Adrenal gland (tissue), 12 donors: ENCODE data around the gene ZNF500. TPM values are rescaled to one million over a fixed set of nuclear protein-coding genes. Genes with fewer than 3 reads are reported as not detected.

Experiments
- DNase-seq, 7 donors: peaks; one replicate each; pipeline ENCODE4 v3.0.0-alpha.2; 2019 to 2020
- H3K27ac ChIP-seq, 5 donors: fragments of 200-600 bp; sonication (generic) in 4 of 5; 1 replicate in 3 of 5; 2 replicates in 2 of 5; pipeline versions ENCODE4 v1.5.1 to v1.8.0; 2016 to 2020; ENCODE audit warnings: mild to moderate bottlenecking in 1 of 5
- H3K27me3 ChIP-seq: fragments of 200-600 bp; 2 replicates; pipeline ENCODE4 v1.8.0; 2021
- H3K36me3 ChIP-seq, 2 donors: fragments of 200-600 bp; replicated peaks in 1 of 2; 1 replicate in 1 of 2; 2 replicates in 1 of 2; pipeline versions ENCODE4 v1.5.1 to v1.8.0; 2018 to 2022
- H3K4me1 ChIP-seq, 2 donors: fragments of 200-600 bp; replicated peaks in 1 of 2; 1 replicate in 1 of 2; 2 replicates in 1 of 2; pipeline versions ENCODE4 v1.5.1 to v1.8.0; 2018 to 2021
- H3K4me3 ChIP-seq, 4 donors: fragments of 200-600 bp; sonication (generic) in 3 of 4; one replicate each; pipeline ENCODE4 v1.5.1; 2016 to 2018
- H3K9me3 ChIP-seq, 3 donors: fragments of 200-600 bp; sonication (generic) in 1 of 3; replicated peaks in 1 of 3; 1 replicate in 2 of 3; 2 replicates in 1 of 3; pipeline versions ENCODE4 v1.5.1 to v1.8.0; 2016 to 2021
- CTCF ChIP-seq, 6 experiments: fragments of 450-650 bp in 4 of 6; fragments of 200-600 bp in 2 of 6; sonication (generic) in 1 of 6; IDR thresholded peaks; 1 replicate in 5 of 6; 2 replicates in 1 of 6; pipeline versions ENCODE4 v1.5.1 to v1.8.0; 2016 to 2021; ENCODE audit warnings: antibody characterized with exemption in 6 of 6, mild to moderate bottlenecking in 2 of 6, moderate library complexity in 1 of 6
- POLR2A ChIP-seq, 2 donors: fragments of 450-650 bp; IDR thresholded peaks; one replicate each; pipeline ENCODE4 v1.6.1; 2017; ENCODE audit warnings: antibody characterized with exemption in 2 of 2, mild to moderate bottlenecking in 2 of 2, moderate library complexity in 1 of 2
- WGBS, 4 donors: extraction: QIAGEN DNeasy Blood & Tissue Kit in 2 of 4; methylation state at CpG; one replicate each; pipeline versions ENCODE4 v1.1.5 to v1.1.7; 2013 to 2017; 5-methylcytosine and 5-hydroxymethylcytosine counted together
- intact Hi-C, 2 donors: fragments of 100-400 bp; cut with DNase I; formaldehyde crosslinking; loops; one replicate each; pipeline versions ENCODE4 v1.14.1 to v1.15.0; 2022 to 2023
- polyA plus RNA-seq, 3 donors: library from polyadenylated mRNA; stranded (reverse); fragments of 200-250 nt in 2 of 3; fragments of 350-450 nt in 1 of 3; fragmentation: Illumina TruSeq in 1 of 3; extraction: RNeasy Lipid Tissue Mini Kit (QIAGEN cat#74804) in 1 of 3; gene quantifications; one replicate each; pipeline ENCODE4 v1.2.3, GENCODE V29; 2013 to 2014
- total RNA-seq, 9 donors: library from RNA; depleted of rRNA in 4 of 9; stranded (reverse); fragments of >200 nt in 4 of 9; fragments of 120-200 nt in 1 of 9; fragmentation: NEBNext Ultra II Directional in 1 of 9; extraction: Animal tissue kit (Norgen Biotek cat#: 25700) in 1 of 9; gene quantifications; one replicate each; pipeline versions ENCODE4 v1.1.0 to v1.2.4, GENCODE V29; 2013 to 2023
- donor health status: healthy with polysubstance abuse.
- donor health status: Bipolar disorder and iron deficiency.
- donor health status: DM: yes; HTN: yes; CAD: no.
- donor health status: DM: no; HTN: no; CAD: no.
- donor health status: DM: no; HTN: no; CAD: no.
- donor health status: DM: yes; HTN: yes; CAD: no.

The ZNF500 gene
- total and polyA plus RNA-seq, 12 donors = 3.9 to 23.7 (median 11.4) TPM

GRCh38 chr16:4795828-4796572 is 29.0 kb upstream of the ZNF500 start:
- Histone ChIP-seq H3K27me3 (no peaks in the 10 kb centered on the region), H3K36me3 (peaks cover 0 to 33% of the 10 kb centered on the region in 2 donors), H3K4me1 (peaks cover 11 to 12% of the 10 kb centered on the region in 2 donors), H3K4me3 (no peak overlapping the region), H3K27ac (no peak overlapping the region), H3K9me3 (no peaks in the 10 kb centered on the region)
- intact Hi-C loops = no loop called here
- 91 to 97% (median 92%) methylated on average over 16 to 30 of the region's 30 CpGs for WGBS, 4 donors
- DNase-seq = no peak
- TF ChIP-seq POLR2A (IDR thresholded peaks at IDR 0.05) = no peak
- TF ChIP-seq CTCF (IDR thresholded peaks at IDR 0.05) = no peak

- WGBS, 4 donors = 70 to 75% (median 71%) methylated on average over 8 to 14 of the region's 14 CpGs
- no peaks in the 10 kb centered on the region for H3K27me3 ChIP-seq
- H3K27ac ChIP-seq = no peak within 1 kb of the TSS
- H3K36me3 ChIP-seq = peaks cover 0 to 33% of the 10 kb centered on the region in 2 donors
- DNase-seq = no peak
- intact Hi-C loops = no loop called here
- no peaks in the 10 kb centered on the region for H3K9me3 ChIP-seq
- TF ChIP-seq POLR2A (IDR thresholded peaks at IDR 0.05) (no peak), CTCF (IDR thresholded peaks at IDR 0.05) (no peak)
- peaks cover 4 to 5% of the 10 kb centered on the region in 2 donors for H3K4me1 ChIP-seq
- H3K4me3 ChIP-seq = no peak within 1 kb of the TSS
Observed at GRCh38 chr16:4795181-4795827, 28.3 kb upstream of the ZNF500 start, which contains the start of gene SMIM22. Gene SMIM22, plus strand, starts transcription at chr16:4795369. Its CDS starts 366 bp downstream, at chr16:4795735.

- Histone ChIP-seq H3K9me3 (no peaks in the 10 kb centered on the region), H3K4me1 (no peaks in the 10 kb centered on the region), H3K4me3 (no peak overlapping the region), H3K36me3 (peaks cover 0 to 16% of the 10 kb centered on the region in 2 donors), H3K27me3 (no peaks in the 10 kb centered on the region), H3K27ac (no peak overlapping the region)
- DNase-seq = no peak
- intact Hi-C loops = no loop called here
- 57 to 67% (median 66%) methylated on average over 13 of the region's 13 CpGs for WGBS, 4 donors
- no peak for TF ChIP-seq POLR2A (IDR thresholded peaks at IDR 0.05)
- no peak for TF ChIP-seq CTCF (IDR thresholded peaks at IDR 0.05)
Observed at GRCh38 chr16:4792951-4793513, 26.1 kb upstream of the ZNF500 start.

- Histone ChIP-seq H3K27ac (no peak overlapping the region), H3K36me3 (peaks cover 0 to 1% of the 10 kb centered on the region in 2 donors), H3K9me3 (no peaks in the 10 kb centered on the region), H3K4me3 (no peak overlapping the region), H3K27me3 (no peaks in the 10 kb centered on the region), H3K4me1 (no peaks in the 10 kb centered on the region)
- TF ChIP-seq CTCF (IDR thresholded peaks at IDR 0.05) (no peak), POLR2A (IDR thresholded peaks at IDR 0.05) (no peak)
- intact Hi-C loops = no loop called here
- WGBS, 4 donors = 77 to 82% (median 79%) methylated on average over 10 of the region's 10 CpGs
- no peak for DNase-seq
Observed at GRCh38 chr16:4790871-4791270, 23.9 kb upstream of the ZNF500 start.
